ENCODE measurements around the gene AKR1B15. TPM values are rescaled to one million over a fixed set of nuclear protein-coding genes. Genes with fewer than 3 reads are reported as not detected.

AKR1B15 gene
- total and polyA plus RNA-seq, 2 donors (not counting 3 experiments of a cell fraction or from before 2014, with no cell fraction given) = not detected

DNA sequence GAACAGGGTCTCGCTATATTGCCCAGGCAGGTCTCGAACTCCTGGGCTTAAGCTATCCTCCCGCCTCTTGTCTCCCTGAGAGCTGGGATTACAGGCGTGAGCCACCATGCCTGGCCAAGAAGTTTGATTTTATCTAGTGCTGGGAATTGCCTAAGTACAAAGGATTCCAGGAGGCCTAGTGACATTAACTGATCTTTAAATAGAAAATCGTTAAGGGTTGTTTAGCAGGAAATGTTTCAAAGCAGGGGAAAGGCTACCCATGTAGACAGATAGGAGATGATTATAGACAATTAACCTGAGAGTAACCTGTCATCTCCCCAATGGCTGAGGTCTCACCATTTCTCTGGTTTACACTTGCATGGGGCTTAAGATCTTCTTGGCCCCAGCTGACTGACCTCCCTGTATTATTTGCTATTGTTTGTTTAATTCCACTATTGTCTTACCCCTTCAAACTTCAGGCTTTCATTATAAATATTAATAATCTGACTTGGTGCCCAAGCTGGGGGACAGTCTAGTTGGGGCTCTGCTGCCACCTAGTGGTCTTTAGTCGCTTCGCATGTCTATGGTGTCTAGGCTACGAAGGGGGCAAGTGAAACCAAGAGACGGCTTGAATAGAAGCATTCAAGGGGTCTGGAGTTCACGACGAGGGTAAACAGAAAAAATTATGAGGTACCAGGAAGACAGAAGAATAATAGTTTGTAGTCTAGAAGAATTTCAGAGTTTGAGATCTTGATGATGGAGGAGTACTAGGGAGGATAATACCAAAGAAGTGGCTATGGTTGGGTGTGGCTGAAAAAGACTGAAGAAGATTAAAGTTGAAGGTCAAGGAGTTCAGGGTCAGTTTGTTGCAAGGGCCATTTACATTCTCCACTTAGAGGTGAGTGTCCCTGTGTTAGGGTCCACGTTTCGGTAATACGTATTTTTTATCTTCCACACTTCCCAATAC lies 57.3 kb downstream of the AKR1B15 start:
- dilution Hi-C loops (cut with MboI; ENCODE audit: extremely low pct_ligation_motif_present, low sequenced_read_pairs) (no loop called here), intact Hi-C loops (cut with micrococcal nuclease) (loop anchor here (1.0 kb wide), 3 partner anchors 59 to 174 kb away; no protein-coding TSS in a partner anchor)
- BruUV-seq (replicated peaks) = no TSS peak
- TF ChIP-seq GATA2 (IDR thresholded peaks at IDR 0.05; ENCODE audit: insufficient read depth, insufficient read length, low read depth, low read length) = no peak
- TF ChIP-seq, protein P1, sequence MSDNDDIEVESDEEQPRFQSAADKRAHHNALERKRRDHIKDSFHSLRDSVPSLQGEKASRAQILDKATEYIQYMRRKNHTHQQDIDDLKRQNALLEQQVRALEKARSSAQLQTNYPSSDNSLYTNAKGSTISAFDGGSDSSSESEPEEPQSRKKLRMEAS (IDR thresholded peaks at IDR 0.05; ENCODE audit: insufficient read depth, insufficient read length) = no peak
- TF ChIP-seq JUN (IDR thresholded peaks at IDR 0.05; ENCODE audit: borderline replicate concordance, insufficient read depth, insufficient read length, low read depth) = no peak
- no peak for TF ChIP-seq POLR2AphosphoS5 (IDR thresholded peaks at IDR 0.05; ENCODE audit: insufficient read depth, low read depth, low read length)
- TF ChIP-seq, protein P2, sequence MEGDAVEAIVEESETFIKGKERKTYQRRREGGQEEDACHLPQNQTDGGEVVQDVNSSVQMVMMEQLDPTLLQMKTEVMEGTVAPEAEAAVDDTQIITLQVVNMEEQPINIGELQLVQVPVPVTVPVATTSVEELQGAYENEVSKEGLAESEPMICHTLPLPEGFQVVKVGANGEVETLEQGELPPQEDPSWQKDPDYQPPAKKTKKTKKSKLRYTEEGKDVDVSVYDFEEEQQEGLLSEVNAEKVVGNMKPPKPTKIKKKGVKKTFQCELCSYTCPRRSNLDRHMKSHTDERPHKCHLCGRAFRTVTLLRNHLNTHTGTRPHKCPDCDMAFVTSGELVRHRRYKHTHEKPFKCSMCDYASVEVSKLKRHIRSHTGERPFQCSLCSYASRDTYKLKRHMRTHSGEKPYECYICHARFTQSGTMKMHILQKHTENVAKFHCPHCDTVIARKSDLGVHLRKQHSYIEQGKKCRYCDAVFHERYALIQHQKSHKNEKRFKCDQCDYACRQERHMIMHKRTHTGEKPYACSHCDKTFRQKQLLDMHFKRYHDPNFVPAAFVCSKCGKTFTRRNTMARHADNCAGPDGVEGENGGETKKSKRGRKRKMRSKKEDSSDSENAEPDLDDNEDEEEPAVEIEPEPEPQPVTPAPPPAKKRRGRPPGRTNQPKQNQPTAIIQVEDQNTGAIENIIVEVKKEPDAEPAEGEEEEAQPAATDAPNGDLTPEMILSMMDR (IDR thresholded peaks at IDR 0.05; ENCODE audit: extremely low read depth in 1 of 2, insufficient read depth in 1 of 2, low read depth in 1 of 2, low read length in 2 of 2) = peak; percentile 81 to 86
- no peak for TF ChIP-seq EZH2 (IDR thresholded peaks at IDR 0.05; ENCODE audit: borderline replicate concordance, low read depth, low read length, severe bottlenecking)
- no peak for TF ChIP-seq FOS (IDR thresholded peaks at IDR 0.05; ENCODE audit: borderline replicate concordance, insufficient read depth, low read length)
- TF ChIP-seq POLR2A (IDR thresholded peaks at IDR 0.05; ENCODE audit: low read depth, low read length) = no peak
- no peak for TF ChIP-seq MYC (IDR thresholded peaks at IDR 0.05; ENCODE audit: low read depth, low read length)
- DNase-seq (ENCODE audit: low read depth, low spot score) (peak; percentile 80), FAIRE-seq (peak; percentile 60)
- CTCF ChIA-PET = interaction anchor here (0.6 to 5.1 kb wide), 27 partner anchors 8 to 381 kb away, joined by 3 to 101 read pairs (median 3); partner anchors contain the start of genes AGBL3, AKR1B10 and AKR1B15
- Histone ChIP-seq H3K79me2 (ENCODE audit: control insufficient read depth, insufficient read depth, low read length) (no peaks in the 10 kb centered on the region), H3K9ac (replicated peaks; ENCODE audit: extremely low read depth, insufficient read depth, low read length) (no peak overlapping the region), H3K4me2 (ENCODE audit: insufficient read depth, low read length) (peak overlapping the region; percentile 40), H3K9me1 (replicated peaks; ENCODE audit: control insufficient read depth, extremely low read depth, insufficient read depth, low read length) (no peaks in the 10 kb centered on the region), H3K9me3 (replicated peaks; ENCODE audit: control insufficient read depth, insufficient read depth, low read length) (no peaks in the 10 kb centered on the region), H3K27me3 (ENCODE audit: control insufficient read depth in 2 of 2, insufficient read depth in 2 of 2, low read length in 2 of 2) (no peaks in the 10 kb centered on the region), H3K36me3 (ENCODE audit: control insufficient read depth in 2 of 2, extremely low read depth in 1 of 2, insufficient read depth in 2 of 2, low read length in 2 of 2) (no peaks in the 10 kb centered on the region), H3K4me1 (ENCODE audit: control insufficient read depth, extremely low read depth, insufficient read depth, low read length) (peaks cover 10% of the 10 kb centered on the region), H4K20me1 (replicated peaks; ENCODE audit: control insufficient read depth, extremely low read depth, insufficient read depth, low read length) (no peaks in the 10 kb centered on the region), H3K27ac (ENCODE audit: insufficient read depth, low read depth, low read length) (no peak overlapping the region), H3K4me3 (replicated peaks in 1 of 3; ENCODE audit: insufficient read depth in 1 of 3, low read depth in 1 of 3, low read length in 3 of 3) (no peak overlapping the region), H2AFZ (ENCODE audit: low read depth, low read length) (peak overlapping the region; percentile 44)
- POLR2A ChIA-PET = no interaction called here
